Calu3 (cell line): ENCODE data around the gene AP3B1. TPM values are rescaled to one million over a fixed set of nuclear protein-coding genes. Genes with fewer than 3 reads are reported as not detected.

Experiments used
- BruUV-seq: library from RNA; stranded (reverse); fragments of 400-500 nt; replicated peaks from 2 replicates; lab custom pipeline; 2021; lab: Mats Ljungman, UMichigan
- CTCF ChIA-PET: fragments of 300-600 bp; sonication (Branson Sonifier 250); formaldehyde crosslinking; loops from one replicate; lab custom pipeline; 2022; ENCODE audit warnings: antibody characterized with exemption; lab: Charles Lee
- DNase-seq: peaks from one replicate; pipeline ENCODE4 v3.0.0; 2022
- H3K27ac Mint-ChIP-seq: one replicate; pipeline ENCODE4 v1.8.0; 2022; ENCODE audit warnings: mixed read lengths; ENCODE audit not compliant: unreplicated experiment
- H3K27me3 Mint-ChIP-seq: one replicate; pipeline ENCODE4 v1.8.0; 2022; ENCODE audit warnings: mixed read lengths; ENCODE audit not compliant: unreplicated experiment
- H3K36me3 Mint-ChIP-seq: one replicate; pipeline ENCODE4 v1.8.0; 2022; ENCODE audit warnings: mild to moderate bottlenecking, moderate library complexity, mixed read lengths; ENCODE audit not compliant: insufficient read depth, unreplicated experiment
- H3K4me1 Mint-ChIP-seq: one replicate; pipeline ENCODE4 v1.8.0; 2022; ENCODE audit warnings: mild to moderate bottlenecking, low read depth, mixed read lengths; ENCODE audit not compliant: unreplicated experiment
- H3K4me3 Mint-ChIP-seq: one replicate; pipeline ENCODE4 v1.8.0; 2022; ENCODE audit warnings: mild to moderate bottlenecking, low read depth, moderate library complexity, mixed read lengths; ENCODE audit not compliant: unreplicated experiment
- H3K9me3 Mint-ChIP-seq: one replicate; pipeline ENCODE4 v1.8.0; 2022; ENCODE audit warnings: low read depth, mixed read lengths; ENCODE audit not compliant: unreplicated experiment
- CTCF ChIP-seq: fragments of 200-600 bp; IDR thresholded peaks from one replicate; pipeline ENCODE4 v1.8.0; 2022; ENCODE audit warnings: antibody characterized with exemption; ENCODE audit not compliant: unreplicated experiment
- intact Hi-C: fragments of 100-400 bp; cut with micrococcal nuclease; formaldehyde crosslinking; loops from one replicate; pipeline ENCODE4 v1.10.0; 2022; ENCODE audit not compliant: unreplicated experiment
- total RNA-seq: library from RNA; stranded (reverse); gene quantifications from 2 replicates; pipeline ENCODE4 v1.2.3, GENCODE V29; 2022

The AP3B1 gene
- total RNA-seq, 1 experiment from 2014 or later: 66.9 TPM

GRCh38 chr5:78265163-78265562, 29.3 kb downstream of the AP3B1 start:
- Mint-ChIP-seq H3K27ac (no peak overlapping the region), H3K4me1 (no peaks in the 10 kb centered on the region), H3K4me3 (no peak overlapping the region), H3K36me3 (no peaks in the 10 kb centered on the region), H3K9me3 (no peaks in the 10 kb centered on the region), H3K27me3 (no peaks in the 10 kb centered on the region)
- no peak for DNase-seq
- intact Hi-C loops: loop anchor here (5.0 kb wide), 1 partner anchor 43 kb away; no protein-coding TSS in a partner anchor
- no peak for TF ChIP-seq CTCF
- CTCF ChIA-PET: no interaction called here
- no TSS peak for BruUV-seq

- intact Hi-C loops: no loop called here
- no peaks in the 10 kb centered on the region for H3K9me3 Mint-ChIP-seq
- DNase-seq: no peak
- CTCF ChIA-PET: no interaction called here
- no peak overlapping the region for H3K4me3 Mint-ChIP-seq
- no TSS peak for BruUV-seq
- no peak for TF ChIP-seq CTCF
- H3K36me3 Mint-ChIP-seq: no peaks in the 10 kb centered on the region
- no peaks in the 10 kb centered on the region for H3K4me1 Mint-ChIP-seq
- no peaks in the 10 kb centered on the region for H3K27me3 Mint-ChIP-seq
- H3K27ac Mint-ChIP-seq: no peak overlapping the region
These were observed 29.9 kb downstream of the AP3B1 start for GRCh38 chr5:78264600-78264999.

- CTCF ChIA-PET: no interaction called here
- Mint-ChIP-seq H3K4me3 (no peak overlapping the region), H3K36me3 (no peaks in the 10 kb centered on the region), H3K27me3 (no peaks in the 10 kb centered on the region), H3K4me1 (no peaks in the 10 kb centered on the region), H3K27ac (no peak overlapping the region), H3K9me3 (peaks cover 4% of the 10 kb centered on the region)
- intact Hi-C loops: no loop called here
- TF ChIP-seq CTCF: no peak
- DNase-seq: no peak
- no TSS peak for BruUV-seq
These were observed 33.7 kb downstream of the AP3B1 start for GRCh38 chr5:78260771-78261170.

- no peak for TF ChIP-seq CTCF
- H3K27ac Mint-ChIP-seq: no peak overlapping the region
- H3K36me3 Mint-ChIP-seq: no peaks in the 10 kb centered on the region
- no peaks in the 10 kb centered on the region for H3K27me3 Mint-ChIP-seq
- no TSS peak for BruUV-seq
- H3K9me3 Mint-ChIP-seq: peaks cover 4% of the 10 kb centered on the region
- no peak overlapping the region for H3K4me3 Mint-ChIP-seq
- intact Hi-C loops: no loop called here
- CTCF ChIA-PET: no interaction called here
- DNase-seq: no peak
- H3K4me1 Mint-ChIP-seq: no peaks in the 10 kb centered on the region
These were observed 41.3 kb downstream of the AP3B1 start for GRCh38 chr5:78253201-78253600.
